Measurements from ENCODE around the gene HAPLN2. TPM values are rescaled to one million over a fixed set of nuclear protein-coding genes. Genes with fewer than 3 reads are reported as not detected.

The HAPLN2 gene
- total RNA-seq, result 0.25 TPM in 1 of 2 replicates, not detected in the other

GRCh38 chr1:156618853-156619581, at the start of gene HAPLN2:
TSS of gene HAPLN2 (plus strand) at chr1:156619415. CDS start at chr1:156623491, 4,076 bp downstream.

GRCh38 chr1:156571919-156572662, 47.1 kb upstream of the HAPLN2 start, which contains the start of gene IQGAP3:
TSS of gene IQGAP3 (minus strand) at chr1:156572565. CDS start at chr1:156572529, 36 bp downstream.

GRCh38 chr1:156579472-156579871, 39.7 kb upstream of the HAPLN2 start, which contains the start of gene TTC24:
TSS of gene TTC24 (plus strand) at chr1:156579723. CDS start at chr1:156581365, 1,642 bp downstream.

GRCh38 chr1:156591432-156592157, 27.6 kb upstream of the HAPLN2 start, which contains the start of gene NAXE:
TSS of gene NAXE (plus strand) at chr1:156591776. CDS start at chr1:156591805, 29 bp downstream.

GRCh38 chr1:156601122-156601830, 17.9 kb upstream of the HAPLN2 start, which contains the start of gene GPATCH4:
TSS of gene GPATCH4 (minus strand) at chr1:156601479.

GRCh38 chr1:156641761-156642264, 22.6 kb downstream of the HAPLN2 start, which contains the start of gene BCAN:
TSS of gene BCAN (plus strand) at chr1:156642117. CDS start at chr1:156646055, 3,938 bp downstream.

Other genes with a start within 250 kb of the HAPLN2 start
- 16.5 and 30.7 TPM in 2 replicates for gene MEF2D, start 118.6 kb upstream of the HAPLN2 start, total RNA-seq
- 5.2 and 71.4 TPM in 2 replicates for gene IQGAP3, start 46.9 kb upstream of the HAPLN2 start, total RNA-seq
- gene TTC24, start 39.7 kb upstream of the HAPLN2 start, total RNA-seq, result not detected in 2 replicates
- 116 and 139 TPM in 2 replicates for gene NAXE, start 27.6 kb upstream of the HAPLN2 start, total RNA-seq
- gene GPATCH4, start 17.9 kb upstream of the HAPLN2 start, total RNA-seq, result 12.7 and 18.6 TPM in 2 replicates
- not detected in 2 replicates for gene BCAN, start 22.7 kb downstream of the HAPLN2 start, total RNA-seq
- gene NES, start 58.0 kb downstream of the HAPLN2 start, total RNA-seq, result 13.4 and 31.9 TPM in 2 replicates
- 2.1 and 19.6 TPM in 2 replicates for gene CRABP2, start 86.2 kb downstream of the HAPLN2 start, total RNA-seq
- gene METTL25B, start 109.1 kb downstream of the HAPLN2 start, total RNA-seq, result 11.7 and 17.1 TPM in 2 replicates
- gene ISG20L2, start 109.4 kb downstream of the HAPLN2 start, total RNA-seq, result 15.1 and 19.4 TPM in 2 replicates
- 54.6 and 63.2 TPM in 2 replicates for gene MRPL24, start 121.7 kb downstream of the HAPLN2 start, total RNA-seq
- 130 and 187 TPM in 2 replicates for gene HDGF, start 132.3 kb downstream of the HAPLN2 start, total RNA-seq
- 43.4 and 46.6 TPM in 2 replicates for gene PRCC, start 148.1 kb downstream of the HAPLN2 start, total RNA-seq
- 2.3 and 2.7 TPM in 2 replicates for gene SH2D2A, start 197.4 kb downstream of the HAPLN2 start, total RNA-seq
- gene INSRR, start 239.7 kb downstream of the HAPLN2 start, total RNA-seq, result under 0.01 TPM in 1 of 2 replicates, not detected in the other
- gene NTRK1, start 241.4 kb downstream of the HAPLN2 start, total RNA-seq, result under 0.01 and 0.13 TPM in 2 replicates

All from mesangial cell (primary cell).